Activated CD4-positive, alpha-beta memory T cell treated with anti-CD3 and anti-CD28 coated beads, Interleukin-2, amount 10 ng/mL, durations not matched to agents 7 days and 5 days (primary cell): ENCODE results near the gene MLANA. TPM values are rescaled to one million over a fixed set of nuclear protein-coding genes. Genes with fewer than 3 reads are reported as not detected.

ENCODE experiments used
- CTCF ChIA-PET: fragments of 350-600 bp; sonication (Branson Sonifier 250); formaldehyde crosslinking; loops from one replicate; lab custom pipeline; 2021; ENCODE audit warnings: antibody characterized with exemption, inconsistent platforms; lab: Charles Lee
- POLR2A ChIA-PET: fragments of 350-600 bp; sonication (Branson Sonifier 250); formaldehyde crosslinking; loops from one replicate; lab custom pipeline; 2021; ENCODE audit warnings: antibody characterized with exemption; lab: Charles Lee
- DNase-seq: peaks from one replicate; pipeline ENCODE4 v3.0.0-alpha.2; 2020
- H3K27ac Mint-ChIP-seq: one replicate; pipeline ENCODE4 v1.8.0; 2021; ENCODE audit warnings: mild to moderate bottlenecking, mixed read lengths
- H3K27me3 Mint-ChIP-seq: one replicate; pipeline ENCODE4 v1.8.0; 2021; ENCODE audit warnings: mixed read lengths
- H3K36me3 Mint-ChIP-seq: one replicate; pipeline ENCODE4 v1.8.0; 2021; ENCODE audit warnings: low read depth, mixed read lengths
- H3K4me1 Mint-ChIP-seq: one replicate; pipeline ENCODE4 v1.8.0; 2021; ENCODE audit warnings: mixed read lengths
- H3K4me3 Mint-ChIP-seq: one replicate; pipeline ENCODE4 v1.8.0; 2021; ENCODE audit warnings: mild to moderate bottlenecking, mixed read lengths
- H3K9me3 Mint-ChIP-seq: one replicate; pipeline ENCODE4 v1.8.0; 2021; ENCODE audit warnings: mixed read lengths
- total RNA-seq, 2 experiments: library from RNA; stranded (reverse); gene quantifications; one replicate each; pipeline ENCODE4 v1.2.3, GENCODE V29; 2021

Gene MLANA
- total RNA-seq, 2 experiments from 2014 or later = not detected

DNA sequence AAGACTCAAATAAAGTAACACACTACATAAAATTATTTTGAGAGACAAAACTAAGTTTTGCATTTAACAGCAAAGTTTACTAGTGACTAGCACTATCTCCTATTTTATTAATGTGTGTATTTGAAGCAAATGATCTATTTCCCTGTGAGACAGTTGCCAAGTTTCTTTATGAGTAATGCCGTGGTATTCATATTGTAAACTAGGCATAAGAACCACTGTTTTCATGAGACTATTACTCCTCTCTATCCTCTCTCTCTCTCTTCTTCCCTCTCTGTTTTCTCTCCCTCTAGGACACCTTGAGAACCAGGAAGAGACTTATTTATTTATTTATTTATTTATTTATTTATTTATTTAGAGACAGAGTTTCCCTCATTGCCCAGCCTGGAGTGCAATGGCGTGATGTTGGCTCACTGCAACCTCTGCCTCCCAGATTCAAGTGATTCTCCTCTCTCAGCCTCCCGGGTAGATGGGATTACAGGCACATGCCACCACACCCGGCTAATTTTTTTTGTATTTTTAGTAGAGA is 61.1 kb downstream of the MLANA start:
- POLR2A ChIA-PET = no interaction called here
- H3K9me3 Mint-ChIP-seq = no peaks in the 10 kb centered on the region
- no peaks in the 10 kb centered on the region for H3K27me3 Mint-ChIP-seq
- H3K36me3 Mint-ChIP-seq = peaks cover 8% of the 10 kb centered on the region
- H3K4me1 Mint-ChIP-seq = peaks cover 33% of the 10 kb centered on the region
- CTCF ChIA-PET = no interaction called here
- no peak overlapping the region for H3K27ac Mint-ChIP-seq
- H3K4me3 Mint-ChIP-seq = no peak overlapping the region
- DNase-seq = no peak

DNA sequence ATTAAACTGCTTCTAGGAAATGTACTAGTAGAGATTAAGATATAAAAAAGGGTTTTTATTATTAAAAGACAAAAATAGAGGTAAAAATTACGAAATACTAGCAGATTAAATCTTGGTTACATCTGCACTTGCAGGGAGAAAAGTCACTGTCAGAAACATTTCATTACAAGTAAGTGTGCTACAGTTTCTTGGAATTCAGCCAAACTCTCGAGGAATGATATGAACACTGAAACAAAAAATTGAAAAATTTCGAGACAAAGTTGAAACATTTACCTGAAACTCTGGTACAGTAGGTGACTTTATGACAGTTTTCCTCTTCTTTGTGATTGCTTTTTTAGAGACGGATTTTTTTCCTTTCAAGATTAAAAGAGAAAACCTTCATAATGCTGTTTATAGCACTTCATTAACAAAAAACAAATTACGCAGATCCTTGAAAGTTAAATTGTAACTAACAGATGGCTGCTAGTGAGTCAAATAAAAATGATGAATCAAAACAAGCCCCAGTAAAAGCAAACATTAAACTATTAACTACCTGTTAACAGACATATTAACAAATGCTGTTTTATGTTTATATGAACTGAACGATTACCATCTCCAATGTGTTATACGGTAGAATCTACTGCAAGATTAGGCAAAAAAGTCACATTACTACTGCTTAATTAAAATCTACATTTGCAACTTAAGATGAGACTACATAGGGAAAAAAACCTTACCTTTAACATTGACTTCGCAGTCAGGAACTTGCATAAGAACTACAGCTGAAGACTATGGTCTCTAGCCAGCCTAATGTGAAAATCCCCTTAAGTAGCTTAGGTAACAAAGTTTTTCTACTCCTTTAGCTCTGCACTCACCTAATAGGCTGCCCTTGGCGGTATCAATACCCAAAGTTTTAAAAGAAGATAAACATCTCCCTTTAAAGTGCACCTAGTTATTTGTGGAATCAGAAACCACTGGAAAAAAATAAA is 63.3 kb downstream of the MLANA start:
- H3K27me3 Mint-ChIP-seq = no peaks in the 10 kb centered on the region
- H3K9me3 Mint-ChIP-seq = no peaks in the 10 kb centered on the region
- H3K4me3 Mint-ChIP-seq = no peak overlapping the region
- H3K4me1 Mint-ChIP-seq = peaks cover 18% of the 10 kb centered on the region
- no peak overlapping the region for H3K27ac Mint-ChIP-seq
- peaks cover 11% of the 10 kb centered on the region for H3K36me3 Mint-ChIP-seq
- CTCF ChIA-PET = no interaction called here
- POLR2A ChIA-PET = no interaction called here
- DNase-seq = no peak

DNA sequence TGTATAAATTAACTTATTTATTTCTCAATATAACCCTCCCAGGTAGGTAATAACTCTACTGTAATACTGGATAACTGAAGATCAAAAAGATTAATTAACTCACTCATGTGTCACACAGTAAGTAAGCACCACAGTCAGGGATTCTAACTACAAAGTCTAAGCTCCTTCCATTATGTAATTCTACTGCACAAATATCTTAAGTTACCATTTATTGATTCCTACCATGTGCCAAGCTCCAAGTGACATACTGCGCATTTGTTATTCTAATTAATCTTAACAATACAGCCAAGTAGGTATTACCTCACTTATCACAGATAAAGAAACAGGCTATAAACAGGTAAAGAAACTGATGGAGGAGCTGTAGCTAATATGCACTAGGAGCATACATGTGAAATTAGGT is 66.5 kb downstream of the MLANA start:
- H3K4me3 Mint-ChIP-seq = no peak overlapping the region

DNA sequence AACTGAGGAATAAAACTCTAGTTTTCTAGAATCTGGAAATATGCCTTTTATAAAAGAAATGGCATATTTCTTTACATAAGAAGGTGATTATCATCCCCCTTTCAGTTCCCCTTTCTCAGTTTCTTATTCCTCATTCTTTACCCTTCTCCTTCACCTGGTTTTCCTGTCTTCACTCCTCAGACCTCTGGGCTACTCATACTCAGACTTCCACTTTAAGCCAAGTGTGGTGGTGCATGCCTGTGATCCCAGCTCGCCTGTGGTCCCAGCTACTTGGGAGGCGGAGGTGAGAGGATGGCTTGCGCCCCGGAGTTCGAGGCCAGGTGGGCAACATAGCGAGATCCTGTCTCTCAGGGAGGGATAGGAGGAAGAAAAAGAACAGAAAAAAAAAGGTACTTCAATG is 67.6 kb downstream of the MLANA start:
- POLR2A ChIA-PET = no interaction called here
- no peak overlapping the region for H3K27ac Mint-ChIP-seq
- CTCF ChIA-PET = no interaction called here
- H3K27me3 Mint-ChIP-seq = no peaks in the 10 kb centered on the region
- H3K9me3 Mint-ChIP-seq = no peaks in the 10 kb centered on the region
- H3K36me3 Mint-ChIP-seq = peaks cover 8% of the 10 kb centered on the region
- peaks cover 6% of the 10 kb centered on the region for H3K4me1 Mint-ChIP-seq
- no peak for DNase-seq
- no peak overlapping the region for H3K4me3 Mint-ChIP-seq

More for the DNA sequence above, 66.5 kb downstream of the MLANA start:
- peaks cover 7% of the 10 kb centered on the region for H3K4me1 Mint-ChIP-seq
- ChIA-PET CTCF (no interaction called here), POLR2A (interaction anchor here (0.6 kb wide), 1 partner anchor 36 kb away, joined by 3 read pairs; no protein-coding TSS in a partner anchor)
- peaks cover 11% of the 10 kb centered on the region for H3K36me3 Mint-ChIP-seq
- H3K27ac Mint-ChIP-seq = no peak overlapping the region
- no peak for DNase-seq
- H3K27me3 Mint-ChIP-seq = no peaks in the 10 kb centered on the region
- no peaks in the 10 kb centered on the region for H3K9me3 Mint-ChIP-seq

Other genes starting within 250 kb of the MLANA start
- 10 to 100 TPM; 35.1 to 39.1 TPM for gene ERMP1, start 57.8 kb upstream of the MLANA start, total RNA-seq
- gene RANBP6, start 124.7 kb downstream of the MLANA start, total RNA-seq = 10 to 100 TPM; 22.0 to 23.3 TPM